Stomach (tissue), 9 donors: ENCODE measurements around the gene ATXN7L1. TPM values are rescaled to one million over a fixed set of nuclear protein-coding genes. Genes with fewer than 3 reads are reported as not detected.

Experiments
- DNase-seq, 2 donors: peaks; one replicate each; pipeline versions ENCODE4 v3.0.0 to v3.0.0-alpha.2; 2013 to 2019
- H3K27ac ChIP-seq, 5 donors: fragments of 200-600 bp in 4 of 5; sonication (generic) in 4 of 5; one replicate each; pipeline ENCODE4 v1.5.1; 2013 to 2019; ENCODE audit warnings: mild to moderate bottlenecking in 1 of 5, moderate library complexity in 1 of 5
- H3K27me3 ChIP-seq, 3 donors: fragments of 200-600 bp; sonication (generic); one replicate each; pipeline ENCODE4 v1.5.1; 2017 to 2019; ENCODE audit warnings: mixed run types in 1 of 3
- H3K36me3 ChIP-seq, 4 donors: fragments of 200-600 bp; sonication (generic); 1 replicate in 3 of 4; 2 replicates in 1 of 4; pipeline ENCODE4 v1.5.1; 2016 to 2019
- H3K4me1 ChIP-seq, 4 donors: fragments of 200-600 bp; sonication (generic); one replicate each; pipeline ENCODE4 v1.5.1; 2016 to 2019
- H3K4me3 ChIP-seq, 4 donors: fragments of 200-600 bp; sonication (generic) in 3 of 4; one replicate each; pipeline ENCODE4 v1.5.1; 2016 to 2019; ENCODE audit warnings: mild to moderate bottlenecking in 1 of 4
- H3K9me3 ChIP-seq, 4 donors: fragments of 200-600 bp; sonication (generic); one replicate each; pipeline ENCODE4 v1.5.1; 2016 to 2019
- CTCF ChIP-seq, 7 experiments: fragments of 450-650 bp in 4 of 7; fragments of 200-600 bp in 3 of 7; sonication (generic) in 3 of 7; IDR thresholded peaks; one replicate each; pipeline ENCODE4 v1.5.1; 2016 to 2019; ENCODE audit warnings: antibody characterized with exemption in 7 of 7, control low read depth in 2 of 7, mild to moderate bottlenecking in 1 of 7
- EP300 ChIP-seq: sonication (generic); formaldehyde crosslinking; IDR thresholded peaks from one replicate; pipeline ENCODE4 v1.6.1; 2017; ENCODE audit warnings: antibody characterized with exemption
- POLR2A ChIP-seq, 4 donors: fragments of 450-650 bp; IDR thresholded peaks; one replicate each; pipeline ENCODE4 v1.6.1; 2016; ENCODE audit warnings: antibody characterized with exemption in 4 of 4, control low read depth in 2 of 4, mild to moderate bottlenecking in 1 of 4, moderate library complexity in 1 of 4
- POLR2AphosphoS5 ChIP-seq, 3 donors: sonication (generic); formaldehyde crosslinking; IDR thresholded peaks; one replicate each; pipeline ENCODE4 v1.6.1; 2016; ENCODE audit warnings: antibody characterized with exemption in 3 of 3
- WGBS, 5 donors: extraction: QIAGEN DNeasy Blood & Tissue Kit in 3 of 5; methylation state at CpG; one replicate each; pipeline versions ENCODE4 v1.1.5 to v1.1.7; 2013 to 2018; 5-methylcytosine and 5-hydroxymethylcytosine counted together
- intact Hi-C: fragments of 100-400 bp; cut with DNase I; formaldehyde crosslinking; loops from one replicate; pipeline ENCODE4 v1.15.1; 2023; ENCODE audit warnings: low total_unique reads
- polyA plus RNA-seq, 3 donors: library from polyadenylated mRNA; stranded (reverse); fragments of 200-250 nt; gene quantifications; one replicate each; pipeline ENCODE4 v1.2.3, GENCODE V29; 2013
- total RNA-seq, 5 donors: library from RNA; depleted of rRNA; stranded (reverse); fragments of >200 nt; gene quantifications; one replicate each; pipeline versions ENCODE4 v1.1.0 to v1.2.3, GENCODE V29; 2014 to 2016
- donor health status: healthy with polysubstance abuse.
- donor health status: Bipolar disorder and iron deficiency.
- donor health status: healthy.

ATXN7L1 gene
- total and polyA plus RNA-seq, 8 donors, result 3.8 to 92.2 (median 8.8) TPM

DNA sequence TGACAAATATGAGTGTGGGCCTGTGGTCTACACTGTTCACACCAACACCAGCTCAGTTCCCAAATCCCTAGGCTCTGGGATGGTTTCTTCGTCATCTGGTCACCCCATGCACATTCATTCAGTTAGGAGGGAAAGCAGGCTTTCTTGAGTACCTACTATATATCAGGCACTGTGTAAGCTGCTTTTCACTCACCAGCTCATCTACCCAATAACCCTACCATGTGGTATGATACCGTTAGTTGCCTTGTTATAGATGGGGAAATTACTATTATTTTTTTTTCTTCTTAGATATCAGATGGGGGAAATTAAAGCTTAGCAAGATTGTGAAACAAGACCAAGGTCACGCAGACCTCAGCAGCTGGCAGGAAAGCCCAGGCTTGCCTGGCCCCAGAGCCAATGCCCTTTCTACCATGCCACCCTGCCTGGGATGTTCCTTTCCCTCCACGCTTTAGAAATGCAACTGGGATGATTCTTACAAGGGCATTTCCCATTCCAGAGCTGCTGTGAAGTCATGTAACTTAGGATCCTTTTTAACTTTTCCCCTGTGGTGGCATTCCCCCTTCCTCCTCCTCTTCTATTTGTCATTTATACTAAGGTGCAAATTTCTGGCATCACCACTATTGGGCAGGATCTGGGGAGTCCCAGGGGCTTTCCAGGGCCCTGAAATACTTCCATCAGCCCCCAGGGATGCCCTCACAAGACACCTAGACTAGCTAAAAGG is 202.0 kb downstream of the ATXN7L1 start:
- TF ChIP-seq POLR2AphosphoS5 (IDR thresholded peaks at IDR 0.05), result no peak
- no peak for TF ChIP-seq EP300
- TF ChIP-seq POLR2A (IDR thresholded peaks at IDR 0.05), result no peak
- TF ChIP-seq CTCF (IDR thresholded peaks at IDR 0.05), result no peak
- DNase-seq, result no peak
- Histone ChIP-seq H3K36me3 (no peaks in the 10 kb centered on the region), H3K27me3 (no peaks in the 10 kb centered on the region), H3K4me3 (no peak overlapping the region), H3K9me3 (no peaks in the 10 kb centered on the region), H3K4me1 (peaks cover 27 to 64% (median 53%) of the 10 kb centered on the region in 4 donors), H3K27ac (peak overlapping the region in 3 of 5 donors; percentile 43 to 68 (median 53))
- intact Hi-C loops, result no loop called here
- WGBS, 5 donors, result 56 to 83% (median 80%) methylated on average over 4 of the region's 4 CpGs

DNA sequence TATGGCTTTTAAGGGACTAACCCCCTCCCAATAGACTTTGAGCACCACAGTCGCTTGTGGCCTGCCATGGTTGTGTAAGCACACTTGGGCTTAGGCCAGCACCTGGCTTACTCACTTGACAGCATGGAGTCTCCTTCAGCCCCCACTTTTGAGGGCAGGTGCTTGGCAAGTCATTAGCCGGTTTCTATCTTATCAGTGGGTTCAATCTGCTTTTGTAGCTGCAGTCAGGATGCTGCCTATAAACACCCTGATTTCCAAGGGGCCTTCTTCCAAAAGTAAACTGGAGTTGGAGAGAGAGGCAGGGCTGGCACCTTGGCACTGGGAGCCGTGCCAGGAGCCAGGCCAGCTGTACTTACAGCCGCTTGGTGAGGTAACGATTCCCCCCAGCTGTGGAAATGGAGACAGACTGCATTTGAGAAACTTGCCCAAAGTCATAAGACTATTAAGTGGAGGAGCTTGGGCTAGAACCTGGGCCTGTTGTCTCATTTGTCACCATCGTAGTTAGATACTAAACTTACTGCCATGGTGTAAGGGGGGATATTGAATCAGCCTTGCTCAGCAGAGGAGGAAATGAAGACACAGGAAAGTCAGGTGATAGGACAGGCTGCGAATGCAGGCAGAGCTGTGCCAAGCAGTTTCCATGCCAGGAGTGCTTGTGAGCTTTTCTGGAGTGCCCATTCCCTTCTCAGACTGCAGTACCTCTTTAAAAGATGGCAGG is 202.9 kb downstream of the ATXN7L1 start:
- DNase-seq, result peak; percentile 23 to 69
- H3K36me3 ChIP-seq, result no peaks in the 10 kb centered on the region
- H3K27ac ChIP-seq, result peak overlapping the region in 4 of 5 donors; percentile 5 to 68 (median 48)
- H3K9me3 ChIP-seq, result no peaks in the 10 kb centered on the region
- H3K4me3 ChIP-seq, result no peak overlapping the region
- no peaks in the 10 kb centered on the region for H3K27me3 ChIP-seq
- peaks cover 19 to 56% (median 45%) of the 10 kb centered on the region in 4 donors for H3K4me1 ChIP-seq
- intact Hi-C loops, result no loop called here
- TF ChIP-seq POLR2A (IDR thresholded peaks at IDR 0.05), result no peak
- no peak for TF ChIP-seq CTCF (IDR thresholded peaks at IDR 0.05)
- TF ChIP-seq EP300, result no peak
- TF ChIP-seq POLR2AphosphoS5 (IDR thresholded peaks at IDR 0.05), result no peak
- 22 to 48% (median 33%) methylated on average over 7 of the region's 7 CpGs for WGBS, 5 donors

- no peak for TF ChIP-seq EP300
- no peak for TF ChIP-seq POLR2A (IDR thresholded peaks at IDR 0.05)
- no peak for TF ChIP-seq CTCF (IDR thresholded peaks at IDR 0.05)
- TF ChIP-seq POLR2AphosphoS5 (IDR thresholded peaks at IDR 0.05), result no peak
- H3K4me1 ChIP-seq, result peaks cover 12 to 48% (median 38%) of the 10 kb centered on the region in 4 donors
- DNase-seq, result no peak
- no peak overlapping the region for H3K4me3 ChIP-seq
- WGBS, 5 donors, result 87 to 100% (median 93%) methylated on average over 2 of the region's 2 CpGs
- intact Hi-C loops, result no loop called here
- no peaks in the 10 kb centered on the region for H3K36me3 ChIP-seq
- no peaks in the 10 kb centered on the region for H3K9me3 ChIP-seq
- no peaks in the 10 kb centered on the region for H3K27me3 ChIP-seq
- peak overlapping the region in 1 of 5 donors; percentile 68 for H3K27ac ChIP-seq
These were observed 203.6 kb downstream of the ATXN7L1 start for GRCh38 chr7:105672801-105673200.

DNA sequence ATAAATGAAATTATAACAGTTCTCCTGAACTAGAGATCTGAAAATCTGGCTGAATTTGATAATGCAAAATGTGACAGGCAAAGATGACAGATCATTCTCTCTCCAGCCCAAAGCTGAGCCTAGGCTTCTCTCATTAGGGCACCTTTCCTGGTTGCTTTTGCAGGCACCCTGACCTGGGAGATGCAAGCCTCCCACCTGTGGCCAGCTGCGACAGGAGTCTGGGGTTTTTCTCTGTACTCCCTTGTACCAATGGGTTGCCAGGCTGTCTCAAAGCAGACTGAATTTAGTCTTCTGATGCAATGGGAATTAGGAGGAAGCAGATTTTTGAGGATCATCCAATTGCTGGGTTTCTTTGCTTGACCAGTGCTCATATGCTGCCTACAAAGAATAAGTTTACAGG is 210.1 kb downstream of the ATXN7L1 start:
- Histone ChIP-seq H3K9me3 (no peaks in the 10 kb centered on the region), H3K4me1 (peaks cover 0 to 11% (median 6%) of the 10 kb centered on the region in 4 donors), H3K27me3 (no peaks in the 10 kb centered on the region), H3K36me3 (peaks cover 0 to 33% (median 32%) of the 10 kb centered on the region in 4 donors), H3K27ac (no peak overlapping the region), H3K4me3 (no peak overlapping the region)
- 92 to 100% (median 100%) methylated on average over 1 of the region's 1 CpG for WGBS, 5 donors
- intact Hi-C loops, result no loop called here
- no peak for DNase-seq
- TF ChIP-seq POLR2A (IDR thresholded peaks at IDR 0.05), result no peak
- TF ChIP-seq POLR2AphosphoS5 (IDR thresholded peaks at IDR 0.05), result no peak
- TF ChIP-seq CTCF (IDR thresholded peaks at IDR 0.05), result no peak
- no peak for TF ChIP-seq EP300
